Measurements from ENCODE around the gene FAM3B.

Gene FAM3B

GRCh38 chr21:41338455-41338854, 21.9 kb downstream of the FAM3B start:
- TF ChIP-seq CTCF (IDR thresholded peaks at IDR 0.05; ENCODE audit: control insufficient read depth, insufficient read depth, low read depth, low read length, missing control alignments): no peak
- no peak overlapping the region for H3K4me3 ChIP-seq (ENCODE audit: control insufficient read depth, low read depth, low read length)
- DNase-seq (ENCODE audit: low read depth): no peak

DNA sequence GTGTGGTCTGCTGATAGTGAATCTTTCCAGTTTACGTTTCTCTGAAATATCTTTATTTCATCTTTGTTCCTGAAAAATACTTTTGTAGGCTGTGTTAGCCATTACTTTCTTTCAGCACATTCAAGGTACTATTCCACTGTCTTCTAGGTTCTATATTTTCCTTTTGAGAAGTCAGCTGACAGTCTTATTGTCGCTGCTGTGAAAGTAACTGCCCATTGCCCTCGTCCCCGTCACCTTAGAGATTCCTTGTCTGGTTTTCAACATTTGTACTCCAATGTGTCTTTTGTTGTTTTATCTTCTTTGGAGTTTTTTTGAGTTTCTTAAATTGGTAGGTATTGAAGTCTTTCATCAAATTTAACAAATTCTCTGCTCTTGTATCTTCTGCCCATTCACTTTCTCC, 25.4 kb downstream of the FAM3B start:
- no peak for DNase-seq (ENCODE audit: low read depth)
- no peak overlapping the region for H3K4me3 ChIP-seq (ENCODE audit: control insufficient read depth, low read depth, low read length)
- TF ChIP-seq CTCF (IDR thresholded peaks at IDR 0.05; ENCODE audit: control insufficient read depth, insufficient read depth, low read depth, low read length, missing control alignments): no peak

GRCh38 chr21:41344146-41344545, 27.5 kb downstream of the FAM3B start:
- DNase-seq (ENCODE audit: low read depth): no peak
- TF ChIP-seq CTCF (IDR thresholded peaks at IDR 0.05; ENCODE audit: control insufficient read depth, insufficient read depth, low read depth, low read length, missing control alignments): no peak
- H3K4me3 ChIP-seq (ENCODE audit: control insufficient read depth, low read depth, low read length): no peak overlapping the region

- TF ChIP-seq CTCF (IDR thresholded peaks at IDR 0.05; ENCODE audit: control insufficient read depth, insufficient read depth, low read depth, low read length, missing control alignments): no peak
- no peak for DNase-seq (ENCODE audit: low read depth)
- H3K4me3 ChIP-seq (ENCODE audit: control insufficient read depth, low read depth, low read length): no peak overlapping the region
These were observed 28.8 kb downstream of the FAM3B start for GRCh38 chr21:41345356-41345755.

GRCh38 chr21:41345934-41346685, 29.5 kb downstream of the FAM3B start:
- no peak overlapping the region for H3K4me3 ChIP-seq (ENCODE audit: control insufficient read depth, low read depth, low read length)
- TF ChIP-seq CTCF (IDR thresholded peaks at IDR 0.05; ENCODE audit: control insufficient read depth, insufficient read depth, low read depth, low read length, missing control alignments): no peak
- no peak for DNase-seq (ENCODE audit: low read depth)

DNA sequence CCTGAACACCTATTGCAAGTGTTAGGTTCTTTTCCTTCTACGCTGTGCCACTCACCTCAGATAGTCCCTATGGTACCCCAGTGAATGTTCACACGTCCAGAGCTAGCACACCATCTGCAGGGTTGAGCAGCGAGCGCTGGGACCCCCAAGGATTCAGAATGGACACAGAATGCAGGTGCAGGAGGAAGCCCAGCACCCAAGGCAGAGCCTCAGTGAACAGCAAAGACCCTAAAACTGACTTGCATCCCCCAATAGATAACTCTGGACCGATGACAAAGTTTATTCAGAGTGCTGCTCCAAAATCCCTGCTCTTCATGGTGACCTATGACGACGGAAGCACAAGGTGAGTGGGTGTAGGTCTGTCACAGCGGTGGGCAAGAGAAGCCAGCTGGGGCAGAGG, 30.2 kb downstream of the FAM3B start:
- TF ChIP-seq CTCF (IDR thresholded peaks at IDR 0.05; ENCODE audit: control insufficient read depth, insufficient read depth, low read depth, low read length, missing control alignments): no peak
- no peak overlapping the region for H3K4me3 ChIP-seq (ENCODE audit: control insufficient read depth, low read depth, low read length)
- no peak for DNase-seq (ENCODE audit: low read depth)

All from AG09309 (cell line).